Upper lobe of left lung (tissue), 4 donors: ENCODE measurements around the gene GLI3.

Source experiments
- POLR2A ChIP-seq, 4 donors: fragments of 450-650 bp; IDR thresholded peaks; one replicate each; pipeline ENCODE4 v1.5.1; 2016 to 2017; ENCODE audit warnings: antibody characterized with exemption in 4 of 4, mild to moderate bottlenecking in 2 of 4
- POLR2AphosphoS5 ChIP-seq, 2 donors: sonication (generic); formaldehyde crosslinking; IDR thresholded peaks; one replicate each; pipeline ENCODE4 v1.5.1; 2017; ENCODE audit warnings: antibody characterized with exemption in 2 of 2
- TF ChIP-seq, protein P1 (sequence below), 6 experiments: fragments of 450-650 bp in 4 of 6; fragments of 200-600 bp in 2 of 6; sonication (generic) in 2 of 6; IDR thresholded peaks; one replicate each; pipeline ENCODE4 v1.5.1; 2016 to 2019; ENCODE audit warnings: antibody characterized with exemption in 6 of 6

DNA sequence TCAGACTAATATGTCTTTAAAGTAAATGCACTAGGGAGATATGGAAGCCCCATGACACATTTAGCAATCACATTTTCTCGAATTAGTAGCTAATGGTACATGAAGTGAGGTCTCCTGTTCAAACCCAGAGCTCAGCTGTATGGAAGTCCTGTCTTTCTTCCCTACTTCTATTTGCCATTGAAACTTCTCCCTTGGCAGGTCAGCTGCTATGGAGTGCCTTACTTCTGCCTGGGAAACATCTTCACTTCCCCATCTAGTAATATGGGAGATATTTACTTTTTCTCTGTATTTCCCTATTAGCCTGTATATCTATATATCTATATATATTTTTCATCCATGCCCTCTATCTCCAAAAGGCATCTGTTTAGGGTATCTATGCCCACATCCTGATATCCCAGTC lies 308.8 kb downstream of the GLI3 start:
- TF ChIP-seq, protein P1, sequence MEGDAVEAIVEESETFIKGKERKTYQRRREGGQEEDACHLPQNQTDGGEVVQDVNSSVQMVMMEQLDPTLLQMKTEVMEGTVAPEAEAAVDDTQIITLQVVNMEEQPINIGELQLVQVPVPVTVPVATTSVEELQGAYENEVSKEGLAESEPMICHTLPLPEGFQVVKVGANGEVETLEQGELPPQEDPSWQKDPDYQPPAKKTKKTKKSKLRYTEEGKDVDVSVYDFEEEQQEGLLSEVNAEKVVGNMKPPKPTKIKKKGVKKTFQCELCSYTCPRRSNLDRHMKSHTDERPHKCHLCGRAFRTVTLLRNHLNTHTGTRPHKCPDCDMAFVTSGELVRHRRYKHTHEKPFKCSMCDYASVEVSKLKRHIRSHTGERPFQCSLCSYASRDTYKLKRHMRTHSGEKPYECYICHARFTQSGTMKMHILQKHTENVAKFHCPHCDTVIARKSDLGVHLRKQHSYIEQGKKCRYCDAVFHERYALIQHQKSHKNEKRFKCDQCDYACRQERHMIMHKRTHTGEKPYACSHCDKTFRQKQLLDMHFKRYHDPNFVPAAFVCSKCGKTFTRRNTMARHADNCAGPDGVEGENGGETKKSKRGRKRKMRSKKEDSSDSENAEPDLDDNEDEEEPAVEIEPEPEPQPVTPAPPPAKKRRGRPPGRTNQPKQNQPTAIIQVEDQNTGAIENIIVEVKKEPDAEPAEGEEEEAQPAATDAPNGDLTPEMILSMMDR (IDR thresholded peaks at IDR 0.05): no peak
- TF ChIP-seq POLR2AphosphoS5 (IDR thresholded peaks at IDR 0.05): no peak
- TF ChIP-seq POLR2A (IDR thresholded peaks at IDR 0.05): no peak
